Panc1 (cell line): Measurements from ENCODE around the gene PIGH.

ENCODE experiments used
- POLR2AphosphoS5 ChIP-seq: IDR thresholded peaks from 2 replicates; pipeline ENCODE4 v1.6.1; 2012; ENCODE audit warnings: mild to moderate bottlenecking, low read depth, low read length, moderate library complexity
- SIN3A ChIP-seq: IDR thresholded peaks from 2 replicates; pipeline ENCODE4 v1.6.1; 2012; ENCODE audit warnings: low read depth, mild to moderate bottlenecking, low read length, moderate library complexity, borderline replicate concordance; ENCODE audit not compliant: insufficient read depth
- TF ChIP-seq, protein P1 (sequence below): fragments of 450-650 bp; IDR thresholded peaks from 2 replicates; pipeline ENCODE4 v1.5.1; 2017; ENCODE audit warnings: mild to moderate bottlenecking
- TF ChIP-seq, protein P2 (sequence below), 2 experiments: IDR thresholded peaks; 2 replicates each; pipeline ENCODE4 v1.6.1; 2011 to 2012; ENCODE audit warnings: low read depth in 2 of 2, control low read depth in 1 of 2, low read length in 1 of 2, mild to moderate bottlenecking in 1 of 2, moderate library complexity in 1 of 2; ENCODE audit not compliant: insufficient read depth in 1 of 2

DNA sequence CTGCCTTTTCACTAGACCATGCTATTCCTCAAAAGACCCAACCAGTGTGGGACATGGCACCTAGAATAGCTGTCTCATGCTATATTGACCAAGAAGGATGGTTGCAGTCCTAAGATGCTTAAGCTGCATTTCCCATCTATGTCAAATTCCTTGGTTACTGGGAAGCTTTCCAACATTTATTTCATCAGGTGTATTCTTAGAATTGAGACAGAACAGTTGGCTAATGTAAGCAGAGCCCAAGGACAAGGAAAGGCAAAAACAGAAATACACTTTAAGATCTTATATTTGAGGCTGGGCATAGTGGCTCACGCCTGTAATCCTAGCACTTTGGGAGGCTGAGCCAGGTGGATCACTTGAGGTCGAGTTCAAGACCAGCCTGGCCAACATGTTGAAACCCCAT, 44.4 kb upstream of the PIGH start:
- TF ChIP-seq POLR2AphosphoS5 (no peak), SIN3A (no peak)
- TF ChIP-seq, protein P1, sequence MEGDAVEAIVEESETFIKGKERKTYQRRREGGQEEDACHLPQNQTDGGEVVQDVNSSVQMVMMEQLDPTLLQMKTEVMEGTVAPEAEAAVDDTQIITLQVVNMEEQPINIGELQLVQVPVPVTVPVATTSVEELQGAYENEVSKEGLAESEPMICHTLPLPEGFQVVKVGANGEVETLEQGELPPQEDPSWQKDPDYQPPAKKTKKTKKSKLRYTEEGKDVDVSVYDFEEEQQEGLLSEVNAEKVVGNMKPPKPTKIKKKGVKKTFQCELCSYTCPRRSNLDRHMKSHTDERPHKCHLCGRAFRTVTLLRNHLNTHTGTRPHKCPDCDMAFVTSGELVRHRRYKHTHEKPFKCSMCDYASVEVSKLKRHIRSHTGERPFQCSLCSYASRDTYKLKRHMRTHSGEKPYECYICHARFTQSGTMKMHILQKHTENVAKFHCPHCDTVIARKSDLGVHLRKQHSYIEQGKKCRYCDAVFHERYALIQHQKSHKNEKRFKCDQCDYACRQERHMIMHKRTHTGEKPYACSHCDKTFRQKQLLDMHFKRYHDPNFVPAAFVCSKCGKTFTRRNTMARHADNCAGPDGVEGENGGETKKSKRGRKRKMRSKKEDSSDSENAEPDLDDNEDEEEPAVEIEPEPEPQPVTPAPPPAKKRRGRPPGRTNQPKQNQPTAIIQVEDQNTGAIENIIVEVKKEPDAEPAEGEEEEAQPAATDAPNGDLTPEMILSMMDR = no peak
- TF ChIP-seq, protein P2, sequence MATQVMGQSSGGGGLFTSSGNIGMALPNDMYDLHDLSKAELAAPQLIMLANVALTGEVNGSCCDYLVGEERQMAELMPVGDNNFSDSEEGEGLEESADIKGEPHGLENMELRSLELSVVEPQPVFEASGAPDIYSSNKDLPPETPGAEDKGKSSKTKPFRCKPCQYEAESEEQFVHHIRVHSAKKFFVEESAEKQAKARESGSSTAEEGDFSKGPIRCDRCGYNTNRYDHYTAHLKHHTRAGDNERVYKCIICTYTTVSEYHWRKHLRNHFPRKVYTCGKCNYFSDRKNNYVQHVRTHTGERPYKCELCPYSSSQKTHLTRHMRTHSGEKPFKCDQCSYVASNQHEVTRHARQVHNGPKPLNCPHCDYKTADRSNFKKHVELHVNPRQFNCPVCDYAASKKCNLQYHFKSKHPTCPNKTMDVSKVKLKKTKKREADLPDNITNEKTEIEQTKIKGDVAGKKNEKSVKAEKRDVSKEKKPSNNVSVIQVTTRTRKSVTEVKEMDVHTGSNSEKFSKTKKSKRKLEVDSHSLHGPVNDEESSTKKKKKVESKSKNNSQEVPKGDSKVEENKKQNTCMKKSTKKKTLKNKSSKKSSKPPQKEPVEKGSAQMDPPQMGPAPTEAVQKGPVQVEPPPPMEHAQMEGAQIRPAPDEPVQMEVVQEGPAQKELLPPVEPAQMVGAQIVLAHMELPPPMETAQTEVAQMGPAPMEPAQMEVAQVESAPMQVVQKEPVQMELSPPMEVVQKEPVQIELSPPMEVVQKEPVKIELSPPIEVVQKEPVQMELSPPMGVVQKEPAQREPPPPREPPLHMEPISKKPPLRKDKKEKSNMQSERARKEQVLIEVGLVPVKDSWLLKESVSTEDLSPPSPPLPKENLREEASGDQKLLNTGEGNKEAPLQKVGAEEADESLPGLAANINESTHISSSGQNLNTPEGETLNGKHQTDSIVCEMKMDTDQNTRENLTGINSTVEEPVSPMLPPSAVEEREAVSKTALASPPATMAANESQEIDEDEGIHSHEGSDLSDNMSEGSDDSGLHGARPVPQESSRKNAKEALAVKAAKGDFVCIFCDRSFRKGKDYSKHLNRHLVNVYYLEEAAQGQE (IDR thresholded peaks at IDR 0.05; ENCODE audit: insufficient read depth in 1 of 2, low read depth in 2 of 2, low read length in 1 of 2) = no peak
